IMR-90 (cell line): ENCODE results near the gene TRIO. TPM values are rescaled to one million over a fixed set of nuclear protein-coding genes. Genes with fewer than 3 reads are reported as not detected.

Source experiments
- ATAC-seq: fragments of 200-7000 bp; cut with Tn5 transposase; 2 replicates; pipeline ENCODE4 v1.9.1; 2020; ENCODE audit warnings: low read depth, mild to moderate bottlenecking, moderate library complexity
- BruUV-seq: library from RNA; stranded (reverse); fragments of 400-500 nt; replicated peaks from 2 replicates; lab custom pipeline; 2021; lab: Mats Ljungman, UMichigan
- CTCF ChIA-PET: fragments of 300-600 bp; formaldehyde crosslinking; extraction: SDS; loops from one replicate; lab custom pipeline; 2021; ENCODE audit warnings: antibody characterized with exemption; lab: Yijun Ruan, JAX
- POLR2A ChIA-PET: fragments of 300-600 bp; sonication (Branson Sonifier 250); formaldehyde crosslinking; loops from one replicate; lab custom pipeline; 2022; ENCODE audit warnings: antibody characterized with exemption; ENCODE audit not compliant: unreplicated experiment; lab: Charles Lee
- DNase-seq: peaks from one replicate; pipeline ENCODE4 v3.0.0; 2013
- H2AFZ ChIP-seq: replicated peaks from 2 replicates; pipeline ENCODE3; 2013; ENCODE audit warnings: low read length, mild to moderate bottlenecking; ENCODE audit not compliant: poor library complexity
- H2AK5ac ChIP-seq: 2 replicates; pipeline ENCODE4 v1.6.1; 2013; ENCODE audit warnings: low read depth, low read length, inconsistent platforms
- H2AK9ac ChIP-seq: replicated peaks from 2 replicates; pipeline ENCODE3; 2013; ENCODE audit warnings: mild to moderate bottlenecking, low read depth, low read length, moderate library complexity; ENCODE audit not compliant: poor library complexity
- H2BK120ac ChIP-seq: 2 replicates; pipeline ENCODE4 v1.6.1; 2013; ENCODE audit warnings: low read depth, low read length, inconsistent platforms
- H2BK15ac ChIP-seq: 3 replicates; pipeline ENCODE4 v1.6.1; 2013; ENCODE audit warnings: low read depth, low read length, inconsistent platforms
- H2BK20ac ChIP-seq: 2 replicates; pipeline ENCODE4 v1.6.1; 2013; ENCODE audit warnings: low read depth, mild to moderate bottlenecking, inconsistent platforms, low read length, moderate library complexity
- H2BK5ac ChIP-seq: 2 replicates; pipeline ENCODE4 v1.6.1; 2013; ENCODE audit warnings: mild to moderate bottlenecking, low read depth, low read length, inconsistent platforms; ENCODE audit not compliant: poor library complexity, severe bottlenecking
- H3K14ac ChIP-seq: replicated peaks from 2 replicates; pipeline ENCODE4 v1.6.1; 2013; ENCODE audit warnings: low read depth, low read length, inconsistent platforms
- H3K18ac ChIP-seq: 2 replicates; pipeline ENCODE4 v1.6.1; 2013; ENCODE audit warnings: low read depth, low read length, control low read depth
- H3K23ac ChIP-seq: 2 replicates; pipeline ENCODE4 v1.6.1; 2013; ENCODE audit warnings: low read depth, low read length, inconsistent platforms
- H3K27ac ChIP-seq: 2 replicates; pipeline ENCODE4 v1.5.1; 2013; ENCODE audit warnings: mild to moderate bottlenecking, control low read depth, low read length; ENCODE audit not compliant: insufficient read depth
- H3K27me3 ChIP-seq: 2 replicates; pipeline ENCODE4 v1.6.1; 2013; ENCODE audit warnings: low read length; ENCODE audit not compliant: control insufficient read depth, insufficient read depth
- H3K36me3 ChIP-seq: 2 replicates; pipeline ENCODE4 v1.6.1; 2013; ENCODE audit warnings: low read length, mixed read lengths; ENCODE audit not compliant: control insufficient read depth, insufficient read depth
- H3K4ac ChIP-seq: 2 replicates; pipeline ENCODE4 v1.6.1; 2013; ENCODE audit warnings: low read depth, low read length, inconsistent platforms
- H3K4me1 ChIP-seq: 2 replicates; pipeline ENCODE4 v1.6.1; 2013; ENCODE audit warnings: low read length, mixed read lengths; ENCODE audit not compliant: control insufficient read depth, insufficient read depth
- H3K4me2 ChIP-seq: 2 replicates; pipeline ENCODE4 v1.6.1; 2013; ENCODE audit warnings: low read depth, mild to moderate bottlenecking, control low read depth, low read length, moderate library complexity
- H3K4me3 ChIP-seq: 2 replicates; pipeline ENCODE4 v1.5.1; 2013; ENCODE audit warnings: low read depth, mild to moderate bottlenecking, control low read depth, low read length, moderate library complexity; ENCODE audit not compliant: insufficient read depth
- H3K56ac ChIP-seq: 2 replicates; pipeline ENCODE4 v1.6.1; 2013; ENCODE audit warnings: low read length, inconsistent platforms; ENCODE audit not compliant: insufficient read depth; ENCODE audit errors: extremely low read depth
- H3K79me1 ChIP-seq, 2 experiments: 2 replicates each; pipeline ENCODE4 v1.6.1; 2013; ENCODE audit warnings: low read length in 2 of 2, inconsistent platforms in 1 of 2, low read depth in 1 of 2
- H3K9ac ChIP-seq: 2 replicates; pipeline ENCODE4 v1.6.1; 2013; ENCODE audit warnings: low read depth, low read length, control low read depth
- H3K9me1 ChIP-seq: 2 replicates; pipeline ENCODE4 v1.6.1; 2013; ENCODE audit warnings: low read length, inconsistent platforms; ENCODE audit not compliant: insufficient read depth
- H3K9me3 ChIP-seq: 2 replicates; pipeline ENCODE4 v1.6.1; 2013; ENCODE audit warnings: low read length; ENCODE audit not compliant: control insufficient read depth, insufficient read depth
- H4K20me1 ChIP-seq: 2 replicates; pipeline ENCODE4 v1.6.1; 2013; ENCODE audit warnings: low read length, inconsistent platforms; ENCODE audit not compliant: insufficient read depth
- H4K5ac ChIP-seq: 2 replicates; pipeline ENCODE4 v1.6.1; 2013; ENCODE audit warnings: mild to moderate bottlenecking, low read depth, low read length, control low read depth
- H4K8ac ChIP-seq, 2 experiments: 2 replicates each; pipeline ENCODE4 v1.6.1; 2013; ENCODE audit warnings: low read depth in 2 of 2, low read length in 2 of 2, control low read depth in 1 of 2, inconsistent platforms in 1 of 2
- H4K91ac ChIP-seq: 2 replicates; pipeline ENCODE4 v1.6.1; 2013; ENCODE audit warnings: low read depth, low read length, inconsistent platforms; ENCODE audit not compliant: insufficient read depth
- CEBPB ChIP-seq: IDR thresholded peaks from 2 replicates; pipeline ENCODE4 v1.6.1; 2012; ENCODE audit warnings: low read depth, low read length, improper control_type of control experiment
- CHD1 ChIP-seq: IDR thresholded peaks from 2 replicates; pipeline ENCODE4 v1.6.1; 2012; ENCODE audit warnings: low read depth, low read length, improper control_type of control experiment
- ELK1 ChIP-seq: fragments of 150-350 bp; IDR thresholded peaks from 2 replicates; pipeline ENCODE4 v1.6.1; 2016; ENCODE audit warnings: low read depth, mild to moderate bottlenecking, low read length, moderate library complexity, borderline replicate concordance
- FOS ChIP-seq: fragments of 150-350 bp; IDR thresholded peaks from 2 replicates; pipeline ENCODE4 v1.6.1; 2016; ENCODE audit warnings: low read depth, low read length
- RAD21 ChIP-seq: IDR thresholded peaks from 2 replicates; pipeline ENCODE4 v1.6.1; 2012; ENCODE audit warnings: low read length, improper control_type of control experiment
- RCOR1 ChIP-seq: IDR thresholded peaks from 2 replicates; pipeline ENCODE4 v1.6.1; 2012; ENCODE audit warnings: mild to moderate bottlenecking, low read length, improper control_type of control experiment; ENCODE audit not compliant: insufficient replicate concordance
- RFX5 ChIP-seq: IDR thresholded peaks from 2 replicates; pipeline ENCODE4 v1.8.0; 2012; ENCODE audit warnings: low read depth, mild to moderate bottlenecking, low read length, moderate library complexity
- USF2 ChIP-seq: fragments of 150-350 bp; IDR thresholded peaks from 2 replicates; pipeline ENCODE4 v1.6.1; 2017; ENCODE audit warnings: mild to moderate bottlenecking, antibody characterized with exemption, low read length, low read depth
- WGBS, 2 experiments: methylation state at CpG; one replicate each; pipeline versions ENCODE4 v1.1.5 to v1.1.7; 2013; ENCODE audit warnings: missing lambda C conversion rate in 2 of 2; ENCODE audit not compliant: insufficient read length in 1 of 2; ENCODE audit errors: extremely low coverage in 2 of 2; 5-methylcytosine and 5-hydroxymethylcytosine counted together
- dilution Hi-C: fragments of 300-500 bp; cut with HindIII; formaldehyde crosslinking; loops from one replicate; pipeline ENCODE4 v1.14.3; 2018; ENCODE audit warnings: low sequenced_read_pairs; ENCODE audit not compliant: unreplicated experiment
- in situ Hi-C: fragments of 300-500 bp; cut with MboI; formaldehyde crosslinking; loops from 3 replicates; pipeline ENCODE4 v1.14.3; 2019; ENCODE audit warnings: low sequenced_read_pairs, inconsistent platforms, mixed read lengths
- intact Hi-C: fragments of 100-400 bp; cut with micrococcal nuclease; formaldehyde crosslinking; loops from 2 replicates; pipeline ENCODE4 v1.10.0; 2022
- polyA plus RNA-seq, 3 experiments: library from polyadenylated mRNA; depleted of rRNA; stranded (reverse); fragments of >200 nt; gene quantifications; 2 replicates each; pipeline ENCODE4 v1.2.3, GENCODE V29; 2012; ENCODE audit warnings: low replicate concordance in 1 of 3
- total RNA-seq: library from RNA; depleted of rRNA; stranded (reverse); fragments of >200 nt; gene quantifications from 2 replicates; pipeline ENCODE4 v1.2.3, GENCODE V29; 2012

The TRIO gene
- total and polyA plus RNA-seq, 2 of the 4 experiments (the other 2 are of a cell fraction), result 206 to 522 TPM

- dilution Hi-C loops, result no loop called here
Measured at GRCh38 chr5:14263113-14263512, 120.0 kb downstream of the TRIO start.

More at GRCh38 chr5:14263113-14263512, 120.0 kb downstream of the TRIO start:
- Histone ChIP-seq H2AFZ (no peak overlapping the region), H3K9ac (peak overlapping the region; percentile 33; the same call in 1 of the 2 replicates), H3K27ac (no peak overlapping the region), H3K4ac (peak overlapping the region; percentile 91), H3K9me3 (no peaks in the 10 kb centered on the region), H4K20me1 (peaks cover 70% of the 10 kb centered on the region), H3K79me1 (peaks cover 0 to 32% of the 10 kb centered on the region in 2 experiments; a peak in 2 of 4 replicates), H2AK5ac (0 out of 2 replicates have a peak overlapping the region, but pooled peaks have one; percentile 27), H3K56ac (peak overlapping the region; percentile 41; the same call in 1 of the 2 replicates), H2BK120ac (peak overlapping the region; percentile 81), H4K91ac (peak overlapping the region; percentile 82), H3K4me2 (no peak overlapping the region; the same call in 1 of the 2 replicates), H2BK20ac (peak overlapping the region; percentile 53), H3K4me3 (no peak overlapping the region), H4K8ac (peak overlapping the region; percentile 32 to 81), H3K4me1 (peaks cover 47% of the 10 kb centered on the region), H2BK5ac (peak overlapping the region; percentile 76), H2BK15ac (no peak overlapping the region), H3K36me3 (peaks cover 3% of the 10 kb centered on the region), H3K14ac (peak overlapping the region; percentile 81), H3K18ac (no peak overlapping the region; the same call in 1 of the 2 replicates), H3K27me3 (no peaks in the 10 kb centered on the region), H2AK9ac (no peak overlapping the region), H3K23ac (peak overlapping the region; percentile 87), H3K9me1 (peaks cover 34% of the 10 kb centered on the region), H4K5ac (no peak overlapping the region; the same call in 1 of the 2 replicates)
- intact Hi-C loops (no loop called here), in situ Hi-C loops (no loop called here)
- WGBS, 2 experiments, result 100% methylated on average over 1 of the region's 1 CpG; no CpG with 5 or more reads in 1 of the 2 experiments
- ChIA-PET POLR2A (no interaction called here), CTCF (interaction anchor here (1.2 kb wide), 1 partner anchor 106 kb away, joined by 3 read pairs; no protein-coding TSS in a partner anchor)
- DNase-seq (no peak), ATAC-seq (no peak)
- BruUV-seq, result no TSS peak
- TF ChIP-seq RCOR1 (no peak), RFX5 (no peak), ELK1 (no peak), RAD21 (no peak), USF2 (no peak), FOS (no peak), CEBPB (no peak), CHD1 (no peak)
